HEK293 (cell line): ENCODE measurements around the gene FAM217B.

Experiments used
- TF ChIP-seq, protein P1 (sequence below): fragments of 450-650 bp; formaldehyde crosslinking; IDR thresholded peaks from 2 replicates; pipeline ENCODE4 v1.5.1; 2016; ENCODE audit warnings: missing biosample characterization, missing genetic modification characterization
- TF ChIP-seq, protein P2 (sequence below): fragments of 450-650 bp; formaldehyde crosslinking; IDR thresholded peaks from 2 replicates; pipeline ENCODE4 v1.5.1; 2016; ENCODE audit warnings: missing biosample characterization, missing genetic modification characterization

DNA sequence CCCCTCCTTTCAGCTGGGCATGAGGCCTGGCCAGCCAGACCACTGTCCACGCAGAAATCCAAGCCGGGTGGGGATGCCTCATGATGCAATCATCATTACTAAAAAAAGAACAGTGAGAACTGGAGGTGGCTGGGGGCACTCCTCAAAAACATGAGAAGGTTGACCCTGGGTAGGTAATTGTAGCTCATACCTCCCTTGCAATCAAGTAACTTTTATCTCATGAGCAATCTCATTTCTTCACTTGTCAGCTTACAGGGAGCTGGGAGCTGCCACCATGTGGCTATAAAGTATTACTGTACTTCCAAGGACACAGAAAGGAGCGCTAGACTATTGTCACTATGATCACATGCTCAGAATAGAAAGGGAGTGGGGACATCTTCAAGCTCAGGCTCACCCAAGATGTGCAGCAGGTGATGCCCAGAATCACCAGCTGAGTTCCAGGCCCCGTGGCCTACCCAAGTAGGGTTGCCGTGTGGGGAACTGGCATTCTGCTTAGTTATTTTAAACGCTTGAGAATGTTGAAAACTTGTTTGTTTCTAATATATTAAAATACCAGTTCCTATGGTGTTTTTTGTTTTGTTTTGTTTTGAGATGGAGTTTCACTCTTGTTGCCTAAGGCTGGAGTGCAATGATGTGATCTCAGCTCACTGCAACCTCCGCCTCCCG is 15.1 kb downstream of the FAM217B start:
- TF ChIP-seq, protein P1, sequence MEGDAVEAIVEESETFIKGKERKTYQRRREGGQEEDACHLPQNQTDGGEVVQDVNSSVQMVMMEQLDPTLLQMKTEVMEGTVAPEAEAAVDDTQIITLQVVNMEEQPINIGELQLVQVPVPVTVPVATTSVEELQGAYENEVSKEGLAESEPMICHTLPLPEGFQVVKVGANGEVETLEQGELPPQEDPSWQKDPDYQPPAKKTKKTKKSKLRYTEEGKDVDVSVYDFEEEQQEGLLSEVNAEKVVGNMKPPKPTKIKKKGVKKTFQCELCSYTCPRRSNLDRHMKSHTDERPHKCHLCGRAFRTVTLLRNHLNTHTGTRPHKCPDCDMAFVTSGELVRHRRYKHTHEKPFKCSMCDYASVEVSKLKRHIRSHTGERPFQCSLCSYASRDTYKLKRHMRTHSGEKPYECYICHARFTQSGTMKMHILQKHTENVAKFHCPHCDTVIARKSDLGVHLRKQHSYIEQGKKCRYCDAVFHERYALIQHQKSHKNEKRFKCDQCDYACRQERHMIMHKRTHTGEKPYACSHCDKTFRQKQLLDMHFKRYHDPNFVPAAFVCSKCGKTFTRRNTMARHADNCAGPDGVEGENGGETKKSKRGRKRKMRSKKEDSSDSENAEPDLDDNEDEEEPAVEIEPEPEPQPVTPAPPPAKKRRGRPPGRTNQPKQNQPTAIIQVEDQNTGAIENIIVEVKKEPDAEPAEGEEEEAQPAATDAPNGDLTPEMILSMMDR (tag by site-specific recombination): no peak
- TF ChIP-seq, protein P2, sequence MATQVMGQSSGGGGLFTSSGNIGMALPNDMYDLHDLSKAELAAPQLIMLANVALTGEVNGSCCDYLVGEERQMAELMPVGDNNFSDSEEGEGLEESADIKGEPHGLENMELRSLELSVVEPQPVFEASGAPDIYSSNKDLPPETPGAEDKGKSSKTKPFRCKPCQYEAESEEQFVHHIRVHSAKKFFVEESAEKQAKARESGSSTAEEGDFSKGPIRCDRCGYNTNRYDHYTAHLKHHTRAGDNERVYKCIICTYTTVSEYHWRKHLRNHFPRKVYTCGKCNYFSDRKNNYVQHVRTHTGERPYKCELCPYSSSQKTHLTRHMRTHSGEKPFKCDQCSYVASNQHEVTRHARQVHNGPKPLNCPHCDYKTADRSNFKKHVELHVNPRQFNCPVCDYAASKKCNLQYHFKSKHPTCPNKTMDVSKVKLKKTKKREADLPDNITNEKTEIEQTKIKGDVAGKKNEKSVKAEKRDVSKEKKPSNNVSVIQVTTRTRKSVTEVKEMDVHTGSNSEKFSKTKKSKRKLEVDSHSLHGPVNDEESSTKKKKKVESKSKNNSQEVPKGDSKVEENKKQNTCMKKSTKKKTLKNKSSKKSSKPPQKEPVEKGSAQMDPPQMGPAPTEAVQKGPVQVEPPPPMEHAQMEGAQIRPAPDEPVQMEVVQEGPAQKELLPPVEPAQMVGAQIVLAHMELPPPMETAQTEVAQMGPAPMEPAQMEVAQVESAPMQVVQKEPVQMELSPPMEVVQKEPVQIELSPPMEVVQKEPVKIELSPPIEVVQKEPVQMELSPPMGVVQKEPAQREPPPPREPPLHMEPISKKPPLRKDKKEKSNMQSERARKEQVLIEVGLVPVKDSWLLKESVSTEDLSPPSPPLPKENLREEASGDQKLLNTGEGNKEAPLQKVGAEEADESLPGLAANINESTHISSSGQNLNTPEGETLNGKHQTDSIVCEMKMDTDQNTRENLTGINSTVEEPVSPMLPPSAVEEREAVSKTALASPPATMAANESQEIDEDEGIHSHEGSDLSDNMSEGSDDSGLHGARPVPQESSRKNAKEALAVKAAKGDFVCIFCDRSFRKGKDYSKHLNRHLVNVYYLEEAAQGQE: no peak
